GM19351 (cell line): ENCODE results near the gene MAP3K5.

ENCODE experiments used
- ATAC-seq: cut with Tn5 transposase; IDR thresholded peaks from one replicate; pipeline ENCODE4 v1.9.1; 2021; ENCODE audit warnings: mild to moderate bottlenecking, moderate library complexity; ENCODE audit not compliant: unreplicated experiment

Gene MAP3K5

DNA sequence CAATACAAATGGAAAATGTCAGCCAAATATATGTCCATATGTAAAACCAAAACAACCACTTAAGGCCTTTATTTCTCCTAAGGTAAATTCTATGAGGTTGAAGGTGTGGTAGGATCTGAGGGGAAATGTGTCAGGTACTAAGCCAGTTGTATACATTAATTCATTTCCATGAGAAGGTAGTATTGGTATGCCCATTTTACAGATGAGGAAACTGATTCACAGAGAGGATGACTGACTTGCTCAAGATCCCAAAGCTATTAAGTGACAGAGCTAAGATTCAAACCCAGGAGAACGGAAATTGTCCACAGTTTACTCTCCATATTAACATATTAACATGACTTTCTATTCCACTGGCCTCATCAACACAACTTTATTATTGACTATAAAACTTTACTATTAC lies 177.9 kb downstream of the MAP3K5 start:
- ATAC-seq = no peak

DNA sequence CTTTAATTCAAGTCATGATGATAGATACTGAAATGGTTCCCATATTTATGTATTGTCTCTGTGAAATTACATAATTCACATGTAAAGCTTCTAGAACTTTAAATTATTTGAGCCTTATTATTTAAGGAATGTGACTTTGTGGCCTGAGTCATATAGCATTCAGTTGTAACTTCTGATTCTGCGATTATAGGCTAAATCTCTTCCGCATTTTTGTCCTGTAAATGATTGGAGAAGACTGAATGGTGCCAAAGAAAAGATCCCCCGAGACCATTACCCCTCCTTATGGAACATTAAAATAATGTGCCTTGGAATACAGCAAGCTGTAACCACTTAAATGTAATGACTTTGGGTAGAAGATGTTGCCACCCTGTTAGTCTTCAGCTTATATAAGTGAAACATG lies 178.8 kb downstream of the MAP3K5 start:
- ATAC-seq = no peak

DNA sequence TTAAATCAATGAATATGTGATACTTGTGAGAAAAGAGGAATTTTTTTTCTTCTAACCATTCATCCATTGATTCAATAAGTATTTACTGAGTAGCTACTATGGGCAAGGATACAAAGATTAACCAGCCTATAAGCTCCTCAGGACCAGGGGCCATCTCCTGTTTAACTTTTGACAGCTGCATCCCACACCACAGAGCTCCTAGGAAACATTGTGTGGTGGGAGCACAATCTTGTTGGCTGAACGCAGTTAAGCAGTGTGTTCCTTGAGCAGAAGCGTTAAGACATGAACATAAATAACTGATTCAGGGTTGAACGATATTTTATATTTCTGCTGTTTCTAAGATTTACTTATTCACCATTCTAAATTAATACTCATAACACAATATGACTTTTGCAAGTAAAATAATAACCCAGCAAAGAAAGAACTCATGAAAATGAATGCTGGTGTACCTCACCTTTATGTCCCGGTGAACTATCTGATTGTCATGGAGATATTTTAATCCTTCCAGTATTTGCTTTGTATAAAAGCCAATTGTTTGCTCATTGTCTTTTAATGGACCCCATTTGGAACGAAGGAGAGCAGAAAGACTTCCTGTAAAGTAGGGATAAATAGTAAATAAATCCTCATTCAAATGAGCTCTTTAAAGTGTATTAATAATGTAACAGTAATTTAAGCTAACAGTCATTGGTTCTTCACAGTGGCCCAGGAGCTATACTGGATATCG lies 179.4 kb downstream of the MAP3K5 start:
- no peak for ATAC-seq

DNA sequence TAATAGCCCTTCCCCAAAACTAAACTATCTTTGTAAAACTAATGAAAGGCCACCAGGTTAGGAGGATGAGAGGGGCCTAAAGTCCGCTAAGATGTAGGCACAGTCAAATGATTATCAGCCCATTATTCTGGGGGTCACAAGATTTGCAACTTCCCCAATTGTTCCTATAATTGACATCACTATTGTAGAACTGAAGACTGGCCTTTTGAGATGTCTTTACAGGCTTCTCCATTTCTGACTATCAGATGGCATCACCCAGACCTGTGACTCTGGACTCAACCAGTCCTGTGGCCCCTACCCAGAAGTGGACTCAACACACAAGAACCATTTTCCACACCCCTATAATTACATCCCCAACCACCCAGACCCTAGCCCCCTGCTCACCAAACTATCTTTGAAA lies 180.5 kb downstream of the MAP3K5 start:
- ATAC-seq = no peak

DNA sequence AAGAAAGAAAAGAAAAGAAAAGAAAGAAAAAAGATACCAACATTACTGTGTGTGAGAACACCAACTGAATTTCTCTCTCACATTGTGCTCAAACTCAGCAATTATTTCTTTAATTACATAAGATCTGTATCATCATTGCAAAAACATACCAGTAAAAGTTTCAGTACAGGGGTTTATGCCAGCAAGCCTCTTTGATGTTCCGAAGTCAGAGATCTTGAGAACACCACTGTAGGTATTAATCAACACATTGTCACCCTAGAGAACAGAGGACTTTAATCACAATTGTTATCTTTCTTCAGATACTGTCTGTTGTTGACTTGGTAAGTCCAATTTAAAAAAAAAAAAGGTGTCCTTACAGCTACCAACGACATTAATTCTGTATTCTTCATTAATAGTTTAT lies 181.1 kb downstream of the MAP3K5 start:
- no peak for ATAC-seq

DNA sequence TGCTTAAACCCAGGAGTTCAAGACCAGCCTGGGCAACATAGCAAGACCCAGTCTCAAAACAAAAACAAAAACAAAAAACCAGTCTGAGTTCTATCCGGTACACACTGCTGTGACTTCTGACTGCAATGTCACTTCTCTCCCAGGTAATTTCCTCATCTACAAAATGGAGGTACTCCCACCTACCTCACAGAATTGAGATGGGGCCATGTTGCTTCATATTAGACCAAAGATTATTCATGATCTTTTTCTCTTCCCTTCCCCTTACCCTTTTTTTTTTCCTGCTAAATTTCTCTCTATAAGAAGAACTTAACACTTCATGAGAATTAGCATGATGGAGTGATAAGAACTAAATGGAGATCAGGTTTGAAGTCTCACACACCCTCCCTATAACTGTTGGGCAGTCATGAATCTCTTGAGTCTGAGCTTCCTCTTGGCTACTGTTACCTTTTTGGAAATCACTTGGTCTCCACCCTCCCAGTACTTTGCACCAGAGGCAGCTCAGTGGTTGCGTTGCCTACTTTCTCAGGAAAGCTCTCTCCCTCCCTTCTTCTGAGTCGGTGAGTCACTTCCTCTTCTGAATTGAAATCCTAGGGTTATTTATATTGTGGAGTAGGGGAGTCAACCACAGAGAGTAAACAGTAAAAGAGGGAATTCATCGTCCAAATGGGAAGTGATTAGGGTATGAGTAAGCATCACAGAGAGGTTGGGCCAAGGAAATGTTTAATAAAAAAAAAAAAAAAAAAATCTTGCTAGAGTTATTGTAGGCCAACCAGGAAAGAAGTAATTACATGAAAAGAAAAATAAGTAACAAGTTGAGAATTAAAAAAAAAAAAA lies 182.2 kb downstream of the MAP3K5 start:
- ATAC-seq = no peak

DNA sequence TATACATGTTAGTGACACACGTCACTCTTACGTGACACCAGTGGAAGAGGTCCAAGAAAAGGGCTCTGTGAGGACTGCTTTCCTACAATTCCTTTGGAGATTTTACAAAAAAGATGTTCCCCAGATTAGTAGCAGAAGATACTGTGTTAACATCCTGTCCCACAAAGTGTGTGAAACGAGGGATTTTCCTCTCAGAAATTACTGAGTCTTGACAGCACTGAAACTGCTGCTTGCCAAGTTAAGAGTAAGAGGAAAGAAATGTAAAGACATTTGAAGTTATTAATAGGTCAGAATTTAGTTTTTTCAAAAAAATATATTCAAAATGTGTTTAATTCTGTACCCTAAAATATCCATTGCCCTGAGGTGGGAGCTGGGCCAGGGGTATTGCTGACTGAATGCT lies 183.3 kb downstream of the MAP3K5 start:
- ATAC-seq = no peak

DNA sequence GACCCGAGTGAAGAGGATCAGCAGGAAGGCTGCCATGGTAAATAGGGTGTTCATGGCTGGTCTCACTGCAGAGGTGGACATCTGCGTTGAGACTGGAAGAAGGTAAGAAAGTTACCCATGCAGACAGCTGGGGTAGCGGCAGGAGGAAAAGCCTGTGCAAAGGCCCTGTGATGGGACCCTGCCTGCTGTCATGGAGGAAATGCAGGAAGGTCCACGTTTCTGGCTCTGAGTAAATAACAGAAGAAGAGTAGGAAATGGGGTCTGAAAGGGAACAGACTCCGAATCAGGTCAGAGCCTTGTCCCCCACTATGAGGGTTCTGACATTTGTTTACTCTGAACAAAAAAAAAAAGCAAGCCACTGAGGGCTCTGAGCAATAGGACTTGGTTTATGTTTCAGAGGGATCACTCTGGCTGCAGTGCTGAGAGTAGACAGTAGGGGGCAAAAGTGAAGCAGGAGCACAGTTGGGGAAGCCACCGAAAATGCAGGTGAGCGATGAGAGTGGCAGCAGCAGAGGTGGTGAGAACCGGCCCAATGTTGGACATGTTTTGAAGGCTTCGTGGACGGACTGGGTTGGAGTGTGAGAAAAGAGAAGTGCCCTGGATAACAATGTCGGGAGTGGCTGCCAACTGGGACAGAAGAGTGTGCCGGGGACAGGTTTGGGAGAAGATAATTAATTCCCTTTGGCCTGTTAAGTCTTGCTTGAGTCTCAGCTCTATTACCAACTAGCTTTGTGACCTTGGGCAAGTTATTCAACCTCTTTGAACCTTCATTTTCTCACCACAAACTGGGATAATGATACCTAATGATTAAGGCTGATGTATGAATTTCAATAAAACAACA lies 184.1 kb downstream of the MAP3K5 start:
- ATAC-seq = peak; percentile 94

DNA sequence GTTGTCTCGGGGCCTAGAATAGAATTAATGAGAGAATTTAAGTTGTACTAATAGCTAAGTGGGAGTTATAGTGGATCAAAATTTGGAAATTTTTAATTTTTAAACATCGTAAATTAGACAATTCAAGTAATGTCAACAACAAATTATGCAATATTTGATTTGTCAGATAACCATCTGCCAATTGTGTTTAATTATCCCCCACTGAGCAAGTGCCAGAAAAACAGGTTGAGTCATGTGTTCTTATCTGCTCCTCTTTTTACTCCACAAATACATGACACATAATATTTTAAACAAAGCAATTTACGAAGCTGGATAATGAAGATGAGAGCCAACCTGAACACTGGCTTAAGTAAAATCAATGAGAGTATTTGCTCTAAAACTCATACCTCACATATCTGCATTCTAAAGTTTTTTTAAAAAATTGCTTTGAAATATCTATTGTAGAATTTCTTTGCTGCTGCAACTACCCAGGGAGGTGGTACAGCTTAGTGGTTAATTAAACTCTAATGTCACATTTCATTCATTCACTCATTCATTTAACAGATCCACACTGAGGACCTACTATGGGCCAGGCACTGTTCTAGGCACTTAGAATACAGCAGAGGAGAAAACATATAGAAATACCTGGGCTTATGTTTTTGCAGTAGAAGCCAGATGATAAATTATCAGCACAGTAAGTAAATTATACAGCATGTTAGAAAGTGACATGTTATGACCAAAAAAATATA lies 184.9 kb downstream of the MAP3K5 start:
- ATAC-seq = no peak

DNA sequence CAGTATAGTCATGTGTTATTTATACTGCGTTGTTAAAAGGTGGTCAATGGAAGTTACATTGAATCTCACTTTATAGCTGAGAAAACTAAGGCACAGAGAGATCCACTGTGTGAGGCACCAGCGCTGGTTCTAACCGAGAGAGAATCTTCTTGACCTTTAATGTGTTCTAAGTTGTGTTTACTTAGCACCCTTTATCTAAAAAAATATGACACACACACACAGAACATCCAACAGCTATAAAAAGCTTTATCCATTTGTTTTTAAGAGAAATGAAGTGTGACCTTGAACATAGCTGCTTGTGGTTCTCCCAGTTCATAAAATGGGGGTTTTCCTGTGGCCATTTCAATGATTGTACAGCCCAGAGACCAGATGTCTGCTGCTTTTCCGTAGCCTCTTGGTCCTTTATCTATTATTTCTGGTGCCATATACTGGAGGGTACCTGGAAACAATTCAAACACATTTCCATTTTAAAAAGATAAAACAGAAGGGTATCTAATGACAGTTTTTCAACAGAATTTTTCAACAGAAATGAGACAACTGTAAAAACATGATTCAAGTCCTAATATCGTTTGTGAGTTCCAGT lies 187.3 kb downstream of the MAP3K5 start:
- no peak for ATAC-seq

DNA sequence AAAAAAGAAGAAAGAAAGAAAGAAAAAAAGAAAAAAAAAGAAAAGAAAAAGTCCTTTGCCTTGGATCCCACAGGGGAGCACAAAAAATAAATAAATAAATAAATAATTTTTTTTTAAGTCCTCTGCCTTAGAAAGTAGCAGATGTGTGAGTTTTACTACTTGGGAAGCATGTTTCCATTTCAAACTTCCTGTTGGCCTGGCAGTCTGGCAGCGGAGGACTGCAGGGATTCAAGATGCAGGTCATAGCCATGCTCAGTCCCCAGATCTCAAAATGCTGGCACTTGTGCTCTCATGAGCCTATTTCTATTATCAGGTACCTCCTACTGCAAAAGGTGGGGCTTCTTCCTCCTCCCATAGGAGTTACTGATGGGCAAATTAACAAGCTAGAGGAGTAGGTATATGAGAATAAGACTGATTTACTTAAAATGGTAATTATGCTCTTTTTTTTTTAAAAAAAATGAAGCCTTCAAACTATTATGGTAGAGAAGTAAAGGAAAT lies 187.9 kb downstream of the MAP3K5 start:
- ATAC-seq = no peak

DNA sequence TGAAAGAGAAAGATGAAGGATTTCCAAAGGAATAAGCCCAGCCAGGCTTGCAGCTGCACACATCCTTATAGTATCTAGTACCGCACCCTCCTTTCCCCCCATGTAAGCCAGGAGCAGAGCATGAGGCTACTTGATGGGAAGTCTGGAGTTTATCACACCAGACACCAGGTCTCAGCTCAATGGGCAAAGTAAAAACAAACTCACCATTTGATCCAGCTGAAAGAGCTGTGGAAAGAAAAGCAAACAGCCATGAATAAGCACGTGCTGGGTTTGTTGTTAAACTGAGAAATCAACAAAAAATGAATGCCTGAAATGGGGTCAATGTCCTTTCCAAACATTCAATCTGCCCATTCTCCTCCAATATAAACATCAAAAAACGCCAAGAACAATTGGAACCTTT lies 191.5 kb downstream of the MAP3K5 start:
- ATAC-seq = no peak

DNA sequence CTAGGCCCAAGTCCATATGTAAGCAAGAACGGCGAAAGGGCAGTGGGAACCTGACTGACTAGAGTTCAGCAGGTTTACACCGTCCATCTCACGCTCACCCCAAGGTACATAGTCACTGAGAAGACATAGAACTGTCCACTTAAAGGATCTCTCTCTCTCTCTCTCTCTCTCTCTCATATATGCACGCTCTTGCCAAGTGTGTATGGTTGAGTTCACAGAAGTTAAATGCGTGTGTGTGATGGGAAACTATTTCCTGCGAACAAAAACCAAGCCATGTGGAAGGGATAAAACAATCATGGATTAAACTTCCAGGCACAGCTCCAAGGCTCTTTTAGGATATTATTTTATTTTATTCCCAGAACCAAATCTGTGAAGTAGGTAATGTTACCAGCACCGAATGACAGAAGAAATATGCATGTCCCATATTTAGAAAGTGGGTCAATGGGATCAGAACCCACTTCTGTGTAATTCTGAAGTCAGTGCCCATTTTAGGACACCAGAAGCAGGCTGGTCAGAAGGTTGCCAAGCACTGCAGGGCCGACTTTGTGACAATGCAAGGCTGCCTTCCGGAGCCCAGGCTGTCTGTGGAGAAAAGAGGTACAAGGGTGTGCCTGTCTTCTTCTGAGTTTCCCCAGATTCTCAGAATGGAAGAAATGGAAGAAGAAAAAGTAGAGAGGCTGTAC lies 192.8 kb downstream of the MAP3K5 start:
- ATAC-seq = no peak

DNA sequence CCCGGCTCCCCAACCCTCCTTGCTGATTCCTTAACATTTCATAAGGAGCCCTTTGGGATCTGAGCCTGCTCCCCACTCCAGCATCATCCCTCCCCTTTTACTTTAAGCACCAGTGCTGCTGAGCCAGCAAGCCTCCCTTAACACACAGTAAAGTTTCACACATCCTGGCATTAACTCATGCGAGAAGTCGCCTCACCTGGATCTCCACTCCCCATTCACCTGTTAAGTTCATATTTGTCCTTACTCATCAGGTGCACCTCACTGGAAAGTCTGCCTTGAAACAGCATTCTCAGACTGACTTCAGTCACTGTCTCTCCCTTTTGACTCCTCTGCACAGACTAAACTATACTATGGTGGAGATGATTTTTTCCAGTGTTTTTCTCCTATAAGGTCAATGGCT lies 194.2 kb downstream of the MAP3K5 start:
- ATAC-seq = no peak

DNA sequence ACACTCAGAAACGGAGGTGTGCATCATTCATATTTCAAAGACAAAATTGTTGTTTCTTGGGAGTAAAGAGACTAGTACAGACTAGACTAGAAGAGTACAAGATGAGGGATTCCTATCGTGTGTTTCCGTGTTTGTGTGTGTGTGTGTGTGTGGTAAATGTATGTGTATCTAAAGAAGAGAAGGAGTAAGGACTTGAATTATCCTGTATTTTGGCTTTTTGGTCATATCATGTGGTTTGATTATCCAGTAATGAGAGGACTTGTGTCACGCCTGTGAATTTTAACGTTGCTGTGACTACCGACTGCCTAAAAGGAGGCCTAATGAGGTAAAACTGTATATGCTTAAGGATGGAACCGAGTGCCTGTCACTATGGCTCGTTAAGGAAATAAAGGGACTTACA lies 197.6 kb downstream of the MAP3K5 start:
- no peak for ATAC-seq

DNA sequence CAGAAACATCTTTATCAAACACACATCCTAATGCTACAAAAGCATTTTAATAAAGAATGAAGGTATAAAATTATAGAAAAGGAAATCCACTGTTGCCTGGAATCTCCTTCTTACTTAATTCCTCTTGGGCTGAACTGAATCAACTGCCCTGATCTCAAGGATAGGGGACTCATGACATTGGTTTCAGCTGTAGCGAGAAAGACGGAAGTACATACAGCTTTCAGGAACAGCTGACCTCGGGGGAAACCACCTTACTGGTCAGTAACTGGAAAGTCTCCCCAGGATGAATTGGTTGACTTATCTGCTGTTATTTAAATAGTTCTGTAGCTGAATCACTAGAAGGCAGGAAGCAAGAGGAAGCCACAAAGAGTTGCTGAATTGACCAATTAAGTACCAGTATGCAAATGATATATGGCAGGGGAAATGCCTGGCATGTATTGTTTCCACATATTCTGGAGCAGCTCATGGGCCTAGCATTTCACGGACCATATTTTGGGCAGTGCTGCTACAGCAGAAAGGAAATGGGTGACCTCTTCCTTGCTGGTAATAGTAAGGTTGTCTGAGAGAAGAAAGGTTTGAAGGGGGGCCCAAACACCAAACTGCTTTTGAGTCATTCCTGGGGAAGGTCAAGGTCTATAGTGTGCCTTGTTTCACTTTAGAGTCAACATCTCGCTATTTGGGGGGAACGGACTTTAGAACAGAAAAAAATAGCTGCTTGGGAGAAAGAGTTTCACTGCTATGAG lies 198.4 kb downstream of the MAP3K5 start:
- ATAC-seq = peak; percentile 93

DNA sequence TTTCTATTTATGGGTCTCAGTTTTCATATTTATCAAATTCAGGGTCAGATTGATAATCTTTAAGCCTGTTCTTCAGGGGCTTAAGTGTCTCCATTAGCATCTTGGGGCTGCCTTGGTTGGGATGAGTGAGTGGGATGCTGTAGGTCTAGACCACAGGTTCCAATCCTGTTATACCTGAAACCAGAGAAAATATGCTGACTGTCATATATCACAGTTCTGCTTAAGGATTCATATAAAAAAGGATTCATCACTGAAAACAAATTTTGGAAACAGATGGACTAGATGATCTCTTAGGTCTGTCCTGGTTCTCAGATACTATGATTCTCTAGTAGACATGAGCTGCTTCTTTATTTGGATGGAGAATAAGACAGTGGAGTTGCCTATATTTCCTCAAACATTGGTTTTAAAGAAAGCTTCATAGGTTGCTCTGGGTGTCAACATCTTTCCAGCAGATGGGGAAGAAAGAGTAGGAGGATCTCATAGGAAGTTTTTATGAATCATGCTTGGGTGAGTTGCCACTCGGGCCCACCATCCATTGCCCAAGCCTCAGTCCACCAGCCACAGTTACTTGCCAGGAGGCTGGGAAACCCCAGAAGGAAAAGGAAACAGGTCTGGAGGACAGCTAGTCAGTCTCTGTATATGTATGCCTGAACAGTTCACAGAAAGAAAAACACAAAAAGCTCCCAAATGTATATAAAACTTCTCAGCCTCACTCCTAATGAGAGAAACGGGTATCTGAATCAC lies 199.2 kb downstream of the MAP3K5 start:
- ATAC-seq = no peak

DNA sequence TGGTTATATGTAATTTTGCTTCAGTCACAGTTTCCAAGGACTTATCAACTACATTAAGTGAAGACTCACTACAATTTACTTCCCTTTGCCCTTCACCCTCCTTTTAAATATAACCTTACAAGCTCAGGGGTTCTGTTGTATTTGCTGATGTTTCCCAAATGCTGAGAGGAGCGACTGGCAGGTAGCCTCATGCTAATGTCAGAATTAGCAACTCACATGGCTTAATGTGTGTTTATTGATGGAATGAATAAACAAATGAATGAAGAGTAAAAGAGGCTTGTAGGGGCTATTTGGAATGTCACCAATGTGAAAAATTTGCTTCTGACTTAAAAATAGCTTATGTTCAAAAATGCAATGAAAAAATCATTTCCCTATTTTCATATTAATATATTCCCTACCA lies 200.7 kb downstream of the MAP3K5 start:
- ATAC-seq = no peak
